GM18951 (cell line): ENCODE data around the gene ATXN1L.
"Not testable (repeated sequence)": the region's sequence is repeated elsewhere in the genome, so short reads cannot be mapped to it uniquely, and the experiment has no call there.

Experiments used
- POLR2A ChIP-seq: IDR thresholded peaks from 4 replicates; pipeline ENCODE4 v1.6.1; 2011; ENCODE audit warnings: mild to moderate bottlenecking; ENCODE audit not compliant: insufficient read length, insufficient read depth; ENCODE audit errors: extremely low read depth
- in situ Hi-C: fragments of 300-500 bp; cut with MboI; formaldehyde crosslinking; loops from one replicate; pipeline ENCODE4 v1.12.0; 2022; ENCODE audit warnings: low sequenced_read_pairs, mixed read lengths, inconsistent platforms; ENCODE audit not compliant: unreplicated experiment

Gene ATXN1L

DNA sequence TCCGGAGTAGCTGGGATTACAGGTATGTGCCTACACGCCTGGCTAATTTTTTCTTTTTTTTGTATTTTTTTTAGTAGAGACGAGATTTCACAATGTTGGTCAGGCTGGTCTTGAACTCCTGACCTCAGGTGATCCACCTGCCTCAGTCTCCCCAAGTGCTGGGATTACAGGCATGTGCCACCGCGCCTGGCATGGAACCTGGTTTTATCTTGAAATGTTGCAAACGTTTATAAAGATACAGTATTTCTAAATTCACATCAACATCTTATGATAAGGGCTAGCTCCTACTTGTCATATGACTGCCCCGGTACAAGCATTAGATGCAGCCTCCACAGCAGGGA is 48.1 kb downstream of the ATXN1L start:
- in situ Hi-C loops, result no loop called here

DNA sequence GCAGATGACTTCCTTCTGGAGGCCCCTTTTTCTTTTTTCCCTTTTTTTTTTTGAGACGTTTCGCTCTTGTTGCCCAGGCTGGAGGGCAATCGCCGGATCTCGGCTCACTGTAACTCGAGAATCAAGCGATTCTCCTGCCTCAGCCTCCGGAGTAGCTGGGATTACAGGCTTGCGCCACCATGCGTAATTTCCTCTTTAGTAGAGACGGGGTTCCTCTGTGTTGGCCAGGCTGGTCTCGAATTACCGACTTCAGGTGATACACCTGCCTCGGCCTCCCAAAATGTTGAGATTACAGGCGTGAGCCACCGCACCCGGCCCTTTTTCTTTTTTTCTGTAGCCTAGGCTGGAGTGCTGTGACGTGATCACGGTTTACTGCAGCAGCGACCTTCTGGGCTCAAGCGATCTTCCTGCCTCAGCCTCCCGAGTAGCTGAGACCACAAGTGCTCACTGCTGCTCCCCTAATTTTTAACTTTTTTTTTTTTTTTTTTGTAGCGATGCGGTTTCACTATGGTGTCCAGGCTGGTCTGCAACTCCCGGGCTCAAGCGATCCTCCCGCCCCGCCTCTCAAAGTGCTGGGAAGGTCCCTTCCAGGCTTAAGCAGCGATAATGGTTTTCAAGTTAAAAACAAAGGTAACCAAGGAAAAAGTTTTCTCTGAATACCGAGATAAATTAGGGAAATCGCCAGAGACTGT is 48.6 kb downstream of the ATXN1L start:
- peak; percentile 15 for TF ChIP-seq POLR2A

More for the DNA sequence above, 48.1 kb downstream of the ATXN1L start:
- TF ChIP-seq POLR2A, result no peak

DNA sequence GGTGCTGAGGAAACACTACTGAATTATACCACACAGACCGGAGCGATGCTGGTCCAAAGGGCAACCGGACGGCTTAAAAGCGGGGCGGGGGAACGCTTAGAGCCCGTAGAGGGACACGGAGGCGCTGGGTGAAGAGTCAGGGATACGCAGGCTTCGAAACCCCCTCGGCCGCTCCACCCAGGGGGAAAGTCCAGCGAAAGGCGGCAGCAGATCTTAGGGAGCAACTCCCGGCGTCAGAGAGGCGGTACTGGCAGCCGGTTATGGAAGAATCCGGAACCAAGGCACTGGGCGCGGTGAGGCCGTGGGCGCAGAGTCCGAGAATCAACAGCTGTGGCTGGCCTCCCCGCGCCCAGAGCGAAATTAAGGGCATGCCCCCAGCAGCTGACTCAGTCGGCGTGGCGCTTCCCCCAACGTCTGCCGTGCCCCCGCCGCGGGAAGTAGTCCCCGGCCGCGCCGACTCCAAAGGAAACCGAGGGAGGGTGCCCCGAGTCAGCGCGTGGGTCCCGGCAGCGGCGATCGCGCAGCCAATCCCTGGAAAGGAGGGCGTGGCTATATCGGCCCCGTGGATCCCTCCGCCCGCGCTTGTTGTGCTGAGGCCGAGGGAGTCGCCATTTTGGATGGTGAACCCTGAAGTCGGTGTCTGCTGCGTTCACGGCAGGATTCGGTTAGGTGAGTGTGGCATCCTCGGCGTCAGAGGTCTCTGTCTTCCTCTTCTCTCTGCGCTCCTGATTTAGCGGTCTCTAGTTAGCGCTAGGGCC is 49.3 kb downstream of the ATXN1L start, which contains the start of gene IST1:
Gene IST1 (plus strand): TSS at position 611 of the 758 bp plus-strand sequence. CDS start 20,110 bp downstream, outside the sequence.
- in situ Hi-C loops, result no loop called here

More for the DNA sequence above, 48.6 kb downstream of the ATXN1L start:
- in situ Hi-C loops, result no loop called here

DNA sequence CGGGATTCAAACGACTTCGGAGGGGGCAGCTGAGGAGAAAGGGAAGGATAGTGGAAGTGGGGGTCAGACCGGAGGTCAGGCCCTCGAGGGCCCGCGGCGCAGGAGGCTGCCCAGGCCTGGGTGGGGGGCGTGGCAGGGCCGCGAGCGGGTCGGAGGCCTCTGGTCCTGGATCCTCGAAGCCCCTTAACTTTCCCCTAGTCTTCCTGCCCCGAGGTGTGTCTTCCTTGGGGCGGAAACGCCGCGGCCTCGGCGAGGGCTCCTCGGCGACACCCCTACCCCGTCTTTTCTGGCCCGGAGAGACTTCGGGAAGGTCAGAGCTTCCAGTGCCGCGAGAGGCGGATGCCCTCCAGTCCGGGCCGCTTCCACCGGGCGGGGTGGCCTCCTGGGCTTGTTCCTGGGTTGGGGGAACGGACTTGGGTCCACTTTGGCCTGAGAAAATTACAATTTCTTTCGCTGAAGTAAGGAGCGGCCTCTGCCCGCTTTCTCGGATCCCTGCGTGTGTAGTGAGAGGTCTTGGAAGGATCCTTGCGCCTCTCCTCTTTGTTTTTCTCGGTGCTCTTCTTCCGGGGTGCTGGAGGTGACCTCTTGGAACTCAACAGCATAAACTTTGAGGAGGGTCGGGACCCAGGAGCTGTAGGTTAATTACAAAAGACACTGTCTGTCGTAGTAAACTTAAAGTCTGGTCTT is 50.0 kb downstream of the ATXN1L start:
- TF ChIP-seq POLR2A, result no peak
- in situ Hi-C loops, result no loop called here

More for the DNA sequence above, 49.3 kb downstream of the ATXN1L start, which contains the start of gene IST1:
- TF ChIP-seq POLR2A, result peak; percentile 91

DNA sequence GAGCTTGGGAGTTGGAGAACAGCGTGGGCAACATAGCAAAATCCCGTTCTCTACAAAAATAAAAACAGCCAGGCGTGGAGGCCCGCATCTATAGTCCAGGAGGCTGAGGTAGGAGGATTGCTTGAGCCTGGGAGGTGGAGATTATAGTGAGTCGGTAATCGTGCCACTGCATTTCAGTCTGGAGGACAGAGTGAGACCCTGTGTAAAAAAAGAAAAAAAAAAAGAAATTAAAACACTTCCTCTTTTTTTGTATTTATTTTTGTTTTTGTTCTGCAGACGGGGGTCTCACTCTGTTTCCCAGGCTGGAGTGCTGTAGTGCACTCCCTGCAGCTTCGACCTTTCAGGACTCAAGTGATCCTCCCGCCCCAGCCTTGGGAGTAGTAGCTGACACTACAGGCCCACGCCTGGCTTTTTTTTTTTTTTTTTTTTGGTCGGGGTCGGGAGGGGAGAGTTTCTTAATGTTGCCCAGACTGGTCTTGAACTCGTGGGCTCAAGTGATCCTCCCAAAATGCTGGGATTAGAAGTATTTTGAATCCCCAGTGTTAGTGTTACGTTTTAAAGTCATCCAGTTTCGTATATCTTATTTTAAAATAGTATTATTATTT is 51.1 kb downstream of the ATXN1L start:
- no peak for TF ChIP-seq POLR2A
- in situ Hi-C loops, result no loop called here

DNA sequence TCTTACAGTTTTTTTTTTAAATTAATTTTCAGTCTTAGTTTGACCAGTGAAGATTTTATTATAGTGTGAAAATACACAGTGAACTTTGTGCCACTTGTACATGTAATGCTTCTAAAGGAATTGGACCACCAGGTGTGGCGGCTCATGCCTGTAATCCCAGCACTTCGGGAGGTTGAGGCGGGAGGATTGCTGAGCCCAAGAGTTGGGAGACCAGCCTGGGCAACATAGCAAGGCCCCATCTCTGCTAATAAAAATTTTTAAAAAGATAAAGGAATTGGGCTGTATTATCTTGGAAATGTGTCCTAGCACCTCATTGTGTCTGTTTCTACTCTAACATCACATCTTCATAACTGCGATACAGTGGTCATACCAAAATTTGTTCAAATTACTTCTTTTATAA is 53.4 kb downstream of the ATXN1L start:
- TF ChIP-seq POLR2A, result no peak
- in situ Hi-C loops, result no loop called here

DNA sequence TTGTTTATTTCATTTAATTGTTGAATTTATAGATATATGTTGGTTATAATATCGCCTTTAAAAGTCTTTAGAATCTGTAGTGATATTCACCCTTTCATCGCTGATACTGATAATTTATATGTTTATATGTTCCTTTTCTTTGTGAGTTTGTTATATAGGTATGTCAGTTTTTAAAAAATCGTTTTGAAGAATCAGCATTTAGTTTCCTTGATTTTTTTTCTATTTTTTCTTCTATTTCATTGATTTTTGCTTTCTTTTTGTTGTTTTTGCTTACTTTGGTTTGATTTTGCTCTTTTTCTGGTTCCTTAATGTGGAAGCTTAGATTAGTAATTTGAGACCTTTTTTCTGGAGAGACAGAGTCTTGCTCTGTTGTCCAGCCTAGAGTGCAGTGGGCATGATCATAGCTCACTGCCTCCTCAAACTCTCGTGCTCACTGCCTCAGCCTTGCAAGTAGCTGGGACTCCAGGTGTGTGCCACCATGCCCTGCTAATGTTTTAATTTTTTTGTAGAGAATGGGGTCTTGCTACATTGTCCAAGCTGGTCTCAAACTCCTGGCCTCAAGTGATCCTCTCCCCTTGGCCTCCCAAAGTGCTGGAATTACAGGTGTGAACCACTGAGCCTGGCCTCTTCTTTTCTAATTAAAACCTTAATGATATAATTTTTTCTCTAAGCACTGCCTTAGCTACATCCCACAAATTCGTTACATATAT is 57.0 kb downstream of the ATXN1L start:
- in situ Hi-C loops, result no loop called here
- TF ChIP-seq POLR2A, result no peak

DNA sequence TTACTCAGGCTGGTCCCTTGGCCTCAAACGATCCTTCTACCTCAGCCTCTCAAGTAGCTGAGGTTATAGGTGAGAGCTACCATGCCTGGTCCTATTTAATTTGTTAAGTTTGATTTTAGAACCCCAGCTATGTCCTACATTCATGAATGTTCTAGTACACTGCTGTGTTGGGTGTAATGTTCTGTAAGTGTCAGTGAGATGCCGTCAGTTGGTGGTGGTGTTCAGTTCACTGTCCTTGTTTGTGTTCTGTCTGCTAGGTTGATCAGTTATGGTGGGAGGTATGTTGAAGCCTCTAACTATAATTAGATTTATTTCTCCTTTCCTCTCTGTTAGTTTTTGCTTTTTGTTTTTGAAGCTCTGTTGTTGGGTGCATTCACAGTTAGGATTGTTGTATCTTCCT is 57.8 kb downstream of the ATXN1L start:
- no peak for TF ChIP-seq POLR2A
- in situ Hi-C loops, result no loop called here

DNA sequence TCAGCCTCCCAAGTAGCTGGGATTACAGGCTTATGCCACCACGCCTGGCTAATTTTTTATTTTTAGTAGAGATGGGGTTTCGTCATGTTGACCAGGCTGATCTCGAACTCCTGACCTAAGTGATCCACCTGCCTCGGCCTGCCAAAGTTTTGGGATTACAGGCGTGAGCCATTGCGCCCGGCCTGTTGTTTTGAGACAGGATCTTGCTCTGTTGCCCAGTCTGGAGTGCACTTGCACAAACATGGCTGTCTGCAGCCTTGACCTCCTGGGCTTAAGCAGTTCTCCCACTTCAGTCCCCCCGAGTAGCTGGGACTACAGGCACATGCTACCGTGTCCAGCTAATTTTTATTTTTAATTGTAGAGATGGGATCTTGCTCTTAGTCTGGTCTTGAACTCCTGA is 58.5 kb downstream of the ATXN1L start:
- in situ Hi-C loops, result no loop called here
- no peak for TF ChIP-seq POLR2A

DNA sequence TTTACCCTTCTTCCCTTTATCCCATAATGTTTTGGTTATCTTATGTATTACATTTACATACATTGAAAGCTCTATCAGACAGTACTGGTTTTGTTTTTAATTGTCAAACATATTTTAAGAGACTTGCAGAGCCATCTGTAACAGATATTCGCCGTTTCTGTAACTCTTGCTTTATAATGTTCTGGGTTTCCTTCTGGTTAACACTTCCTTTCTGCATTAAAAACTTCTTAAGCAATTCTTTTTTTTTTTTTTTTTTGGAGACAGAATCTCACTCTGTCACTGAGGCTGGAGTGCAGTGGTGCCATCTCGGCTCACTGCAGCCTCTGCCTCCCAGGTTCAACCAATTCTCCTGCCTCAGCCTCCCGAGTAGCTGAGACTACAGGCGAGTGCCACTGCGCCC is 60.0 kb downstream of the ATXN1L start:
- in situ Hi-C loops, result not testable (repeated sequence)
